Breast epithelium (tissue), 3 donors: ENCODE results near the gene SHBG.

Experiments used
- POLR2A ChIP-seq: fragments of 450-650 bp; IDR thresholded peaks from one replicate; pipeline ENCODE4 v1.6.1; 2016; ENCODE audit warnings: antibody characterized with exemption, mild to moderate bottlenecking, moderate library complexity
- POLR2AphosphoS5 ChIP-seq, 3 donors: sonication (generic); formaldehyde crosslinking; IDR thresholded peaks; one replicate each; pipeline ENCODE4 v1.6.1; 2017; ENCODE audit warnings: antibody characterized with exemption in 3 of 3
- TF ChIP-seq, protein P1 (sequence below), 3 donors: fragments of 450-650 bp; IDR thresholded peaks; one replicate each; pipeline ENCODE4 v1.5.1; 2016 to 2017; ENCODE audit warnings: antibody characterized with exemption in 3 of 3, mild to moderate bottlenecking in 3 of 3, moderate library complexity in 3 of 3

DNA sequence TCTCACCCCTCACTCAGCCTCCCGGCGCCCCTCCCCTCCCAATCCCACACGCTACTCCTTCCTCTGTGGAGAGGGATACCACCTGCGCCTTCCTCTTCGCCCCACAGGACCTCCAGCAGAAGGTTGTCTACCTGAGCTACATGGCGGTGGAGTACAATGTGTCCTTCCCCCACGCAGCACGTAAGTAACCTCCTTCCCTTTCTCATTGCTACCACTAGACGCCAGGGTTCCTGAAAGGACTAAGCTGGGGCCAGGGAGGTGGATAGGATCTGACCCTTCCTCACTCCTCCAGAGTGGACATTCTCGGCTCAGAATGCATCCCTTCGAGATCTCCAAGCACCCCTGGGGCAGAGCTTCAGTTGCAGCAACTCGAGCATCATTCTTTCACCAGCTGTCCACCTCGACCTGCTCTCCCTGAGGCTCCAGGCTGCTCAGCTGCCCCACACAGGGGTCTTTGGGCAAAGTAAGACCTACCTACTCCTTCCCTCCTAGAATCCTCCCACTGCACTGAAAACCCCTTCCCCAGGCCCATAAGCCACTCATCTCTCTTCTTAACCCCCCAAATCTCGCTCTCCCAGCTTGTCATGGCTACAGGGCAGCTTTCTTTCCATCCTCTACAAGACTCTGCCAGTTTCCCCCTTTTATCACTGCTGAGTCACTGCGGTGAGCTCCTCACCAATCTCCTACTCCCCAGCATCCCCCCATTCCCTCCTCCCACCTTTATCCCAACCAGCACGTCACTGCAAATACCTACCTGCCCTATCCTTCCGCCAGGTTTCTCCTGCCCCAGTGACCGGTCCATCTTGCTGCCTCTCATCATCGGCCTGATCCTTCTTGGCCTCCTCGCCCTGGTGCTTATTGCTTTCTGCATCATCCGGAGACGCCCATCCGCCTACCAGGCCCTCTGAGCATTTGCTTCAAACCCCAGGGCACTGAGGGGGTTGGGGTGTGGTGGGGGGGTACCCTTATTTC, 49.0 kb upstream of the SHBG start:
- TF ChIP-seq, protein P1, sequence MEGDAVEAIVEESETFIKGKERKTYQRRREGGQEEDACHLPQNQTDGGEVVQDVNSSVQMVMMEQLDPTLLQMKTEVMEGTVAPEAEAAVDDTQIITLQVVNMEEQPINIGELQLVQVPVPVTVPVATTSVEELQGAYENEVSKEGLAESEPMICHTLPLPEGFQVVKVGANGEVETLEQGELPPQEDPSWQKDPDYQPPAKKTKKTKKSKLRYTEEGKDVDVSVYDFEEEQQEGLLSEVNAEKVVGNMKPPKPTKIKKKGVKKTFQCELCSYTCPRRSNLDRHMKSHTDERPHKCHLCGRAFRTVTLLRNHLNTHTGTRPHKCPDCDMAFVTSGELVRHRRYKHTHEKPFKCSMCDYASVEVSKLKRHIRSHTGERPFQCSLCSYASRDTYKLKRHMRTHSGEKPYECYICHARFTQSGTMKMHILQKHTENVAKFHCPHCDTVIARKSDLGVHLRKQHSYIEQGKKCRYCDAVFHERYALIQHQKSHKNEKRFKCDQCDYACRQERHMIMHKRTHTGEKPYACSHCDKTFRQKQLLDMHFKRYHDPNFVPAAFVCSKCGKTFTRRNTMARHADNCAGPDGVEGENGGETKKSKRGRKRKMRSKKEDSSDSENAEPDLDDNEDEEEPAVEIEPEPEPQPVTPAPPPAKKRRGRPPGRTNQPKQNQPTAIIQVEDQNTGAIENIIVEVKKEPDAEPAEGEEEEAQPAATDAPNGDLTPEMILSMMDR (IDR thresholded peaks at IDR 0.05), result no peak
- no peak for TF ChIP-seq POLR2AphosphoS5 (IDR thresholded peaks at IDR 0.05)
- TF ChIP-seq POLR2A, result no peak
